ENCODE results near the gene CACNG5.

CACNG5 gene

GRCh38 chr17:66906321-66907278, 71.7 kb downstream of the CACNG5 start:
- Histone ChIP-seq H3K27me3 (ENCODE audit: insufficient read depth, low read length, poor library complexity) (peaks cover 7% of the 10 kb centered on the region), H3K9me3 (ENCODE audit: insufficient read depth, low read length, severe bottlenecking) (no peaks in the 10 kb centered on the region), H4K20me1 (ENCODE audit: insufficient read depth, low read length) (no peaks in the 10 kb centered on the region), H3K27ac (ENCODE audit: low read length) (no peak overlapping the region), H3K9ac (ENCODE audit: low read depth, low read length) (no peak overlapping the region), H3K4me3 (ENCODE audit: low read depth in 1 of 2, low read length in 2 of 2) (no peak overlapping the region), H3K79me2 (ENCODE audit: insufficient read depth, low read length) (no peaks in the 10 kb centered on the region), H2AFZ (ENCODE audit: low read depth, low read length) (peak overlapping the region; percentile 36; the same call in 1 of the 2 replicates), H3K4me2 (ENCODE audit: insufficient read depth, low read length) (no peak overlapping the region), H3K36me3 (ENCODE audit: insufficient read depth, low read length) (no peaks in the 10 kb centered on the region), H3K4me1 (ENCODE audit: insufficient read depth, low read length) (no peaks in the 10 kb centered on the region)
- peak; percentile 57 for ATAC-seq (ENCODE audit: insufficient read depth, low read depth)
- TF ChIP-seq CTCF (IDR thresholded peaks at IDR 0.05; ENCODE audit: borderline replicate concordance, extremely low read depth, low read length, poor library complexity, severe bottlenecking) (peak; percentile 87), EZH2 (IDR thresholded peaks at IDR 0.05; ENCODE audit: borderline replicate concordance, low read depth, low read length, severe bottlenecking) (no peak)
- peak; percentile 68 for DNase-seq

- Histone ChIP-seq H2AFZ (ENCODE audit: low read depth, low read length) (no peak overlapping the region), H3K27ac (ENCODE audit: low read length) (no peak overlapping the region), H3K27me3 (ENCODE audit: insufficient read depth, low read length, poor library complexity) (peaks cover 4% of the 10 kb centered on the region), H3K4me1 (ENCODE audit: insufficient read depth, low read length) (no peaks in the 10 kb centered on the region), H3K36me3 (ENCODE audit: insufficient read depth, low read length) (no peaks in the 10 kb centered on the region), H3K9ac (ENCODE audit: low read depth, low read length) (no peak overlapping the region), H3K79me2 (ENCODE audit: insufficient read depth, low read length) (no peaks in the 10 kb centered on the region), H4K20me1 (ENCODE audit: insufficient read depth, low read length) (0 out of 2 replicates have a peak, but pooled peaks cover 3% of the 10 kb centered on the region), H3K4me2 (ENCODE audit: insufficient read depth, low read length) (no peak overlapping the region), H3K4me3 (ENCODE audit: low read depth in 1 of 2, low read length in 2 of 2) (no peak overlapping the region), H3K9me3 (ENCODE audit: insufficient read depth, low read length, severe bottlenecking) (no peaks in the 10 kb centered on the region)
- TF ChIP-seq CTCF (IDR thresholded peaks at IDR 0.05; ENCODE audit: borderline replicate concordance, extremely low read depth, low read length, poor library complexity, severe bottlenecking) (no peak), EZH2 (IDR thresholded peaks at IDR 0.05; ENCODE audit: borderline replicate concordance, low read depth, low read length, severe bottlenecking) (no peak)
- ATAC-seq (ENCODE audit: insufficient read depth, low read depth) (no peak), DNase-seq (no peak)
These were observed 75.0 kb downstream of the CACNG5 start for GRCh38 chr17:66909804-66910373.

GRCh38 chr17:66910651-66911285, 75.9 kb downstream of the CACNG5 start:
- no peaks in the 10 kb centered on the region for H3K9me3 ChIP-seq (ENCODE audit: insufficient read depth, low read length, severe bottlenecking)
- H3K27ac ChIP-seq (ENCODE audit: low read length), result no peak overlapping the region
- DNase-seq (no peak), ATAC-seq (ENCODE audit: insufficient read depth, low read depth) (no peak)
- no peak overlapping the region for H3K4me3 ChIP-seq (ENCODE audit: low read depth in 1 of 2, low read length in 2 of 2)
- no peak for TF ChIP-seq CTCF (IDR thresholded peaks at IDR 0.05; ENCODE audit: borderline replicate concordance, extremely low read depth, low read length, poor library complexity, severe bottlenecking)
- TF ChIP-seq EZH2 (IDR thresholded peaks at IDR 0.05; ENCODE audit: borderline replicate concordance, low read depth, low read length, severe bottlenecking), result no peak
- no peaks in the 10 kb centered on the region for H3K4me1 ChIP-seq (ENCODE audit: insufficient read depth, low read length)
- H4K20me1 ChIP-seq (ENCODE audit: insufficient read depth, low read length), result 0 out of 2 replicates have a peak, but pooled peaks cover 3% of the 10 kb centered on the region
- H3K27me3 ChIP-seq (ENCODE audit: insufficient read depth, low read length, poor library complexity), result peaks cover 4% of the 10 kb centered on the region
- H3K36me3 ChIP-seq (ENCODE audit: insufficient read depth, low read length), result no peaks in the 10 kb centered on the region
- H3K9ac ChIP-seq (ENCODE audit: low read depth, low read length), result no peak overlapping the region
- no peak overlapping the region for H2AFZ ChIP-seq (ENCODE audit: low read depth, low read length)
- no peaks in the 10 kb centered on the region for H3K79me2 ChIP-seq (ENCODE audit: insufficient read depth, low read length)
- no peak overlapping the region for H3K4me2 ChIP-seq (ENCODE audit: insufficient read depth, low read length)
